HepG2 (cell line): ENCODE data around the gene GLTPD2. TPM values are rescaled to one million over a fixed set of nuclear protein-coding genes. Genes with fewer than 3 reads are reported as not detected.

ENCODE experiments used
- AGO1 ChIP-seq: fragments of 200-400 bp; formaldehyde crosslinking; IDR thresholded peaks from 2 replicates; pipeline ENCODE4 v1.6.1; 2017; ENCODE audit warnings: mild to moderate bottlenecking, low read depth, low read length, moderate library complexity; ENCODE audit not compliant: poor library complexity, severe bottlenecking
- ATF4 ChIP-seq, 2 experiments: fragments of 450-650 bp in 1 of 2; sonication (generic) in 1 of 2; formaldehyde crosslinking; IDR thresholded peaks; 2 replicates each; pipeline versions ENCODE4 v1.5.0 to v1.8.0; 2020 to 2022; ENCODE audit warnings: mild to moderate bottlenecking in 1 of 2, missing genetic modification reagents in 1 of 2
- GMEB1 ChIP-seq: sonication (generic); formaldehyde crosslinking; IDR thresholded peaks from 2 replicates; pipeline ENCODE4 v1.5.1; 2020; ENCODE audit warnings: missing genetic modification reagents, mild to moderate bottlenecking, borderline replicate concordance
- GPN1 ChIP-seq: sonication (generic); formaldehyde crosslinking; IDR thresholded peaks from 2 replicates; pipeline ENCODE4 v1.5.1; 2020; ENCODE audit warnings: missing genetic modification reagents, borderline replicate concordance
- GTF2F1 ChIP-seq: fragments of 150-350 bp; IDR thresholded peaks from 2 replicates; pipeline ENCODE4 v1.6.1; 2014; ENCODE audit warnings: low read length
- MLX ChIP-seq: IDR thresholded peaks from 2 replicates; pipeline ENCODE4 v1.6.1; 2016
- SP4 ChIP-seq: sonication (generic); formaldehyde crosslinking; IDR thresholded peaks from 2 replicates; pipeline ENCODE4 v1.8.1; 2023; ENCODE audit warnings: mild to moderate bottlenecking, missing genetic modification reagents
- ZBTB3 ChIP-seq: sonication (generic); formaldehyde crosslinking; IDR thresholded peaks from 2 replicates; pipeline ENCODE4 v1.4.0; 2020; ENCODE audit warnings: low read depth, mild to moderate bottlenecking, moderate library complexity, missing genetic modification reagents, borderline replicate concordance
- ZNF17 ChIP-seq: sonication (generic); formaldehyde crosslinking; IDR thresholded peaks from 2 replicates; pipeline ENCODE4 v1.5.0; 2020; ENCODE audit warnings: mild to moderate bottlenecking, missing genetic modification reagents
- ZNF230 ChIP-seq: sonication (generic); formaldehyde crosslinking; IDR thresholded peaks from 2 replicates; pipeline ENCODE4 v1.4.0; 2020; ENCODE audit warnings: mild to moderate bottlenecking, missing genetic modification reagents
- ZNF432 ChIP-seq: sonication (generic); formaldehyde crosslinking; IDR thresholded peaks from 2 replicates; pipeline ENCODE4 v1.5.0; 2020; ENCODE audit warnings: missing genetic modification reagents, mild to moderate bottlenecking, borderline replicate concordance
- ZNF569 ChIP-seq: sonication (generic); formaldehyde crosslinking; IDR thresholded peaks from 2 replicates; pipeline ENCODE4 v1.5.0; 2020; ENCODE audit warnings: mild to moderate bottlenecking, missing genetic modification reagents, moderate library complexity, borderline replicate concordance
- ZNF574 ChIP-seq: sonication (generic); formaldehyde crosslinking; IDR thresholded peaks from 2 replicates; pipeline ENCODE4 v1.4.0; 2020; ENCODE audit warnings: missing genetic modification reagents
- ZSCAN29 ChIP-seq: sonication (generic); formaldehyde crosslinking; conservative IDR thresholded peaks from 2 replicates; pipeline ENCODE4 v1.4.0; 2020; ENCODE audit warnings: mild to moderate bottlenecking, missing genetic modification reagents
- polyA plus RNA-seq, 8 experiments: library from polyadenylated mRNA; depleted of rRNA in 3 of 8; stranded (reverse) in 7 of 8; unstranded in 1 of 8; fragments of >200 nt; fragmentation: Illumina TruSeq in 4 of 8; extraction: Trizol in 4 of 8; gene quantifications; 2 replicates each; pipeline versions ENCODE4 v1.2.1 to v1.2.3, GENCODE V29; 2011 to 2016; ENCODE audit warnings: low read depth in 4 of 8, missing spikeins in 1 of 8, mixed read lengths in 1 of 8; ENCODE audit not compliant: insufficient read depth in 1 of 8
- total RNA-seq, 5 experiments: library from RNA; depleted of rRNA; stranded (reverse); fragments of >200 nt; fragmentation: Illumina TruSeq; extraction: Trizol; gene quantifications; 2 replicates each; pipeline ENCODE4 v1.2.3, GENCODE V29; 2016; ENCODE audit warnings: low read depth in 1 of 5
- TF ChIP-seq, protein P1 (sequence below): IDR thresholded peaks from 2 replicates; pipeline ENCODE4 v1.6.1; 2016; ENCODE audit warnings: low read depth, borderline replicate concordance
- TF ChIP-seq, protein P2 (sequence below): sonication (generic); formaldehyde crosslinking; IDR thresholded peaks from 2 replicates; pipeline ENCODE4 v1.5.1; 2020; ENCODE audit warnings: mild to moderate bottlenecking, moderate library complexity, missing genetic modification reagents
- TF ChIP-seq, protein P3 (sequence below): sonication (generic); formaldehyde crosslinking; IDR thresholded peaks from 2 replicates; pipeline ENCODE4 v1.5.1; 2020; ENCODE audit warnings: missing genetic modification reagents, mild to moderate bottlenecking, borderline replicate concordance

Gene GLTPD2
- total and polyA plus RNA-seq, 2 of the 13 experiments (the other 11 are each of a cell fraction or from before 2014, with no cell fraction given), result 7.5 to 12.9 TPM

DNA sequence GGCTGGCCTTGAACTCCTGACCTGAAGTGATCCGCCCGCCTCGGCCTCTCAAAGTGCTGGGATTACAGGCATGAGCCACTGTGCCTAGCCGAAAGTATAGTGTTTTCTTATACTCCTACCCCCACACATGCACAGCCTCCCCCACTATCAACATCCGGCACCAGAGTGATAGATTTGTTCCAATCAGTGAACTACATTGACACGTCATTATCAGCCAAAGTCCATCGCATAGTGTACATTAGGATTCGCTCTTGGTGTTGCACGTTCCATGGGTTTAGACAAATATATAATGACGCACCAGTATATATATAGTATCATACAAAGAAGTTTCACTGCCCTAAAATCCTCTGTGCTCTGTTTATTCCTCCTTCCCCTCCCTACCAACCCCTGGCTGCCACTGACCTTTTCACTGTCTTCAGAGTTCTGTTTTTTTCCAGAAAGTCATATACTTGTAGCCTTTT, 29.0 kb upstream of the GLTPD2 start (continued):
- TF ChIP-seq ZNF574 (CRISPR knock-in tag) (0 out of 2 replicates have a peak, but pooled peaks have one; percentile 52), GTF2F1 (no peak), ZNF432 (CRISPR knock-in tag) (no peak), SP4 (0 out of 2 replicates have a peak, but pooled peaks have one; percentile 29), ATF4 (CRISPR knock-in tag; IDR thresholded peaks at IDR 0.05) (peak in 1 of 2 experiments; percentile 85; a peak in 2 of 4 replicates), ZNF17 (CRISPR knock-in tag) (no peak), ZNF230 (CRISPR knock-in tag) (peak; percentile 86; the same call in 1 of the 2 replicates), ZNF569 (CRISPR knock-in tag) (no peak), GMEB1 (peak; percentile 27; the same call in 1 of the 2 replicates), MLX (peak; percentile 83), ZSCAN29 (CRISPR knock-in tag) (peak; percentile 91; the same call in 1 of the 2 replicates), AGO1 (no peak), ZBTB3 (peak; percentile 88; the same call in 1 of the 2 replicates), GPN1 (CRISPR knock-in tag) (no peak)
- TF ChIP-seq, protein P1, sequence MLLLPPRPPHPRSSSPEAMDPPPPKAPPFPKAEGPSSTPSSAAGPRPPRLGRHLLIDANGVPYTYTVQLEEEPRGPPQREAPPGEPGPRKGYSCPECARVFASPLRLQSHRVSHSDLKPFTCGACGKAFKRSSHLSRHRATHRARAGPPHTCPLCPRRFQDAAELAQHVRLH (CRISPR knock-in tag), result peak; percentile 56; the same call in 1 of the 2 replicates
- TF ChIP-seq, protein P2, sequence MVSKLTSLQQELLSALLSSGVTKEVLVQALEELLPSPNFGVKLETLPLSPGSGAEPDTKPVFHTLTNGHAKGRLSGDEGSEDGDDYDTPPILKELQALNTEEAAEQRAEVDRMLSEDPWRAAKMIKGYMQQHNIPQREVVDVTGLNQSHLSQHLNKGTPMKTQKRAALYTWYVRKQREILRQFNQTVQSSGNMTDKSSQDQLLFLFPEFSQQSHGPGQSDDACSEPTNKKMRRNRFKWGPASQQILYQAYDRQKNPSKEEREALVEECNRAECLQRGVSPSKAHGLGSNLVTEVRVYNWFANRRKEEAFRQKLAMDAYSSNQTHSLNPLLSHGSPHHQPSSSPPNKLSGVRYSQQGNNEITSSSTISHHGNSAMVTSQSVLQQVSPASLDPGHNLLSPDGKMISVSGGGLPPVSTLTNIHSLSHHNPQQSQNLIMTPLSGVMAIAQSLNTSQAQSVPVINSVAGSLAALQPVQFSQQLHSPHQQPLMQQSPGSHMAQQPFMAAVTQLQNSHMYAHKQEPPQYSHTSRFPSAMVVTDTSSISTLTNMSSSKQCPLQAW (CRISPR knock-in tag), result peak; percentile 88
- TF ChIP-seq, protein P3, sequence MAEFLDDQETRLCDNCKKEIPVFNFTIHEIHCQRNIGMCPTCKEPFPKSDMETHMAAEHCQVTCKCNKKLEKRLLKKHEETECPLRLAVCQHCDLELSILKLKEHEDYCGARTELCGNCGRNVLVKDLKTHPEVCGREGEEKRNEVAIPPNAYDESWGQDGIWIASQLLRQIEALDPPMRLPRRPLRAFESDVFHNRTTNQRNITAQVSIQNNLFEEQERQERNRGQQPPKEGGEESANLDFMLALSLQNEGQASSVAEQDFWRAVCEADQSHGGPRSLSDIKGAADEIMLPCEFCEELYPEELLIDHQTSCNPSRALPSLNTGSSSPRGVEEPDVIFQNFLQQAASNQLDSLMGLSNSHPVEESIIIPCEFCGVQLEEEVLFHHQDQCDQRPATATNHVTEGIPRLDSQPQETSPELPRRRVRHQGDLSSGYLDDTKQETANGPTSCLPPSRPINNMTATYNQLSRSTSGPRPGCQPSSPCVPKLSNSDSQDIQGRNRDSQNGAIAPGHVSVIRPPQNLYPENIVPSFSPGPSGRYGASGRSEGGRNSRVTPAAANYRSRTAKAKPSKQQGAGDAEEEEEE, result peak; percentile 51; the same call in 1 of the 2 replicates
